Ectodermal cell (in vitro differentiated cells): ENCODE data around the gene AMOTL1.

Experiments used
- H3K27ac ChIP-seq: 2 replicates; pipeline ENCODE4 v1.7.0; 2013; ENCODE audit warnings: mild to moderate bottlenecking, low read depth, low read length; ENCODE audit not compliant: insufficient read depth, poor library complexity, severe bottlenecking
- H3K27me3 ChIP-seq: 2 replicates; pipeline ENCODE4 v1.7.0; 2013; ENCODE audit warnings: mild to moderate bottlenecking, low read length; ENCODE audit not compliant: insufficient read depth, control insufficient read depth, poor library complexity, severe bottlenecking
- H3K36me3 ChIP-seq: one replicate; pipeline ENCODE4 v1.7.0; 2013; ENCODE audit warnings: low read length; ENCODE audit not compliant: control insufficient read depth, insufficient read depth
- H3K4me1 ChIP-seq: one replicate; pipeline ENCODE4 v1.7.0; 2013; ENCODE audit warnings: low read length; ENCODE audit not compliant: control insufficient read depth, insufficient read depth
- H3K4me3 ChIP-seq: 2 replicates; pipeline ENCODE4 v1.7.0; 2013; ENCODE audit warnings: low read depth, low read length, control low read depth; ENCODE audit not compliant: insufficient read depth
- H3K9me3 ChIP-seq: 2 replicates; pipeline ENCODE4 v1.7.0; 2013; ENCODE audit warnings: mild to moderate bottlenecking, low read length, moderate library complexity; ENCODE audit not compliant: control insufficient read depth
- WGBS, 2 experiments: methylation state at CpG; one replicate each; pipeline ENCODE4 v1.1.7; 2013; ENCODE audit warnings: missing lambda C conversion rate in 2 of 2; 5-methylcytosine and 5-hydroxymethylcytosine counted together

AMOTL1 gene

GRCh38 chr11:94780432-94780831 lies 12.3 kb downstream of the AMOTL1 start:
- H3K4me1 ChIP-seq, result peaks cover 16% of the 10 kb centered on the region

GRCh38 chr11:94781837-94782236 lies 13.7 kb downstream of the AMOTL1 start:
- H3K4me3 ChIP-seq, result no peak overlapping the region
- no peaks in the 10 kb centered on the region for H3K9me3 ChIP-seq
- H3K4me1 ChIP-seq, result peaks cover 11% of the 10 kb centered on the region
- 93 to 100% methylated on average over 1 of the region's 1 CpG for whole genome bisulfite sequencing, 2 experiments
- no peak overlapping the region for H3K27ac ChIP-seq
- H3K36me3 ChIP-seq, result no peaks in the 10 kb centered on the region
- H3K27me3 ChIP-seq, result no peaks in the 10 kb centered on the region

More at GRCh38 chr11:94780432-94780831, 12.3 kb downstream of the AMOTL1 start:
- Histone ChIP-seq H3K27ac (no peak overlapping the region), H3K4me3 (no peak overlapping the region), H3K9me3 (no peaks in the 10 kb centered on the region), H3K27me3 (no peaks in the 10 kb centered on the region), H3K36me3 (no peaks in the 10 kb centered on the region)
- 96% methylated on average over 3 of the region's 3 CpGs for WGBS, 2 experiments

GRCh38 chr11:94782446-94782845 lies 14.3 kb downstream of the AMOTL1 start:
- Histone ChIP-seq H3K4me1 (peaks cover 8% of the 10 kb centered on the region), H3K4me3 (no peak overlapping the region), H3K36me3 (no peaks in the 10 kb centered on the region), H3K27ac (no peak overlapping the region), H3K27me3 (no peaks in the 10 kb centered on the region), H3K9me3 (no peaks in the 10 kb centered on the region)
- WGBS, 2 experiments, result 100% methylated on average over 1 of the region's 1 CpG; no CpG with 5 or more reads in 1 of the 2 experiments

GRCh38 chr11:94784884-94785283 lies 16.7 kb downstream of the AMOTL1 start:
- no peak overlapping the region for H3K27ac ChIP-seq
- H3K4me3 ChIP-seq, result no peak overlapping the region
- no peaks in the 10 kb centered on the region for H3K9me3 ChIP-seq
- H3K27me3 ChIP-seq, result no peaks in the 10 kb centered on the region
- peaks cover 8% of the 10 kb centered on the region for H3K4me1 ChIP-seq
- H3K36me3 ChIP-seq, result no peaks in the 10 kb centered on the region

- WGBS, 2 experiments, result 36 to 73% methylated on average over 2 to 4 of the region's 4 CpGs
- Histone ChIP-seq H3K36me3 (no peaks in the 10 kb centered on the region), H3K9me3 (no peaks in the 10 kb centered on the region), H3K4me1 (peaks cover 8% of the 10 kb centered on the region), H3K27ac (no peak overlapping the region), H3K4me3 (no peak overlapping the region), H3K27me3 (no peaks in the 10 kb centered on the region)
Observed at GRCh38 chr11:94785509-94785908, 17.4 kb downstream of the AMOTL1 start.

- no peak overlapping the region for H3K27ac ChIP-seq
- no peaks in the 10 kb centered on the region for H3K27me3 ChIP-seq
- H3K36me3 ChIP-seq, result no peaks in the 10 kb centered on the region
- no peak overlapping the region for H3K4me3 ChIP-seq
- peaks cover 8% of the 10 kb centered on the region for H3K4me1 ChIP-seq
- WGBS, 2 experiments, result 49 to 51% methylated on average over 7 to 9 of the region's 10 CpGs
- H3K9me3 ChIP-seq, result no peaks in the 10 kb centered on the region
Observed at GRCh38 chr11:94786264-94787126, 18.3 kb downstream of the AMOTL1 start.

- Histone ChIP-seq H3K4me3 (no peak overlapping the region), H3K4me1 (peaks cover 8% of the 10 kb centered on the region), H3K27me3 (no peaks in the 10 kb centered on the region), H3K9me3 (no peaks in the 10 kb centered on the region), H3K27ac (no peak overlapping the region), H3K36me3 (no peaks in the 10 kb centered on the region)
- WGBS, 2 experiments, result 95 to 96% methylated on average over 5 of the region's 5 CpGs
Observed at GRCh38 chr11:94787801-94788200, 19.6 kb downstream of the AMOTL1 start.

- Histone ChIP-seq H3K4me1 (peaks cover 8% of the 10 kb centered on the region), H3K9me3 (no peaks in the 10 kb centered on the region), H3K27ac (no peak overlapping the region), H3K27me3 (no peaks in the 10 kb centered on the region), H3K4me3 (no peak overlapping the region), H3K36me3 (no peaks in the 10 kb centered on the region)
- 92 to 96% methylated on average over 5 of the region's 5 CpGs for WGBS, 2 experiments
Observed at GRCh38 chr11:94788396-94788795, 20.2 kb downstream of the AMOTL1 start.

GRCh38 chr11:94790197-94790596 lies 22.0 kb downstream of the AMOTL1 start:
- Histone ChIP-seq H3K4me1 (peaks cover 7% of the 10 kb centered on the region), H3K27me3 (no peaks in the 10 kb centered on the region), H3K9me3 (no peaks in the 10 kb centered on the region), H3K36me3 (no peaks in the 10 kb centered on the region), H3K4me3 (no peak overlapping the region), H3K27ac (no peak overlapping the region)
- WGBS, 2 experiments, result 89 to 93% methylated on average over 3 of the region's 3 CpGs

GRCh38 chr11:94790661-94791180 lies 22.6 kb downstream of the AMOTL1 start:
- WGBS, 2 experiments, result 89 to 92% methylated on average over 6 of the region's 6 CpGs
- H3K4me1 ChIP-seq, result peaks cover 2% of the 10 kb centered on the region
- no peaks in the 10 kb centered on the region for H3K9me3 ChIP-seq
- no peak overlapping the region for H3K27ac ChIP-seq
- no peaks in the 10 kb centered on the region for H3K36me3 ChIP-seq
- H3K4me3 ChIP-seq, result no peak overlapping the region
- H3K27me3 ChIP-seq, result no peaks in the 10 kb centered on the region
